WTC11 (cell line): Measurements from ENCODE around the gene VWA3B.

Source experiments
- CREB1 ChIP-seq: sonication (generic); formaldehyde crosslinking; IDR thresholded peaks from 2 replicates; pipeline ENCODE4 v1.8.0; 2023; ENCODE audit warnings: mild to moderate bottlenecking, missing genetic modification reagents
- CREM ChIP-seq: sonication (generic); formaldehyde crosslinking; IDR thresholded peaks from 2 replicates; pipeline ENCODE4 v1.8.1; 2022; ENCODE audit warnings: mild to moderate bottlenecking, missing genetic modification reagents, moderate library complexity
- CTCF ChIP-seq: fragments of 200-600 bp; IDR thresholded peaks from 2 replicates; pipeline ENCODE4 v1.8.0; 2022; ENCODE audit warnings: antibody characterized with exemption
- ELF4 ChIP-seq: sonication (generic); formaldehyde crosslinking; IDR thresholded peaks from 2 replicates; pipeline ENCODE4 v1.8.1; 2022; ENCODE audit warnings: low read depth, mild to moderate bottlenecking, moderate library complexity, missing genetic modification reagents
- IRF2 ChIP-seq: sonication (generic); formaldehyde crosslinking; IDR thresholded peaks from 2 replicates; pipeline ENCODE4 v1.8.0; 2022; ENCODE audit warnings: low read depth, missing genetic modification reagents, borderline replicate concordance
- NFYB ChIP-seq: sonication (generic); formaldehyde crosslinking; conservative IDR thresholded peaks from 2 replicates; pipeline ENCODE4 v1.8.0; 2022; ENCODE audit warnings: low read depth, missing genetic modification reagents
- PRRX2 ChIP-seq: fragments of 250-450 bp; sonication (Bioruptor Pico); IDR thresholded peaks from 2 replicates; pipeline ENCODE4 v1.8.0; 2021; ENCODE audit warnings: mild to moderate bottlenecking
- SMAD4 ChIP-seq: sonication (generic); formaldehyde crosslinking; IDR thresholded peaks from 2 replicates; pipeline ENCODE4 v1.8.0; 2022; ENCODE audit warnings: mild to moderate bottlenecking, missing genetic modification reagents
- TEAD4 ChIP-seq: sonication (generic); formaldehyde crosslinking; IDR thresholded peaks from 2 replicates; pipeline ENCODE4 v1.8.0; 2022; ENCODE audit warnings: mild to moderate bottlenecking, missing genetic modification reagents
- ZBTB21 ChIP-seq: sonication (generic); formaldehyde crosslinking; IDR thresholded peaks from 2 replicates; pipeline ENCODE4 v1.8.1; 2023; ENCODE audit warnings: mild to moderate bottlenecking, missing genetic modification reagents, borderline replicate concordance
- ZNF396 ChIP-seq: fragments of 250-450 bp; sonication (Bioruptor Pico); IDR thresholded peaks from 2 replicates; pipeline ENCODE4 v1.8.0; 2021; ENCODE audit warnings: mild to moderate bottlenecking, moderate library complexity, borderline replicate concordance
- TF ChIP-seq, protein P1 (sequence below): sonication (generic); formaldehyde crosslinking; IDR thresholded peaks from 2 replicates; pipeline ENCODE4 v1.8.1; 2023; ENCODE audit warnings: mild to moderate bottlenecking, missing genetic modification reagents, moderate library complexity
- TF ChIP-seq, protein P2 (sequence below): fragments of 250-450 bp; sonication (Bioruptor Pico); conservative IDR thresholded peaks from 2 replicates; pipeline ENCODE4 v1.9.0; 2021; ENCODE audit warnings: mild to moderate bottlenecking
- TF ChIP-seq, protein P3 (sequence below): fragments of 250-450 bp; sonication (Bioruptor Pico); IDR thresholded peaks from 2 replicates; pipeline ENCODE4 v2.1.2; 2022; ENCODE audit warnings: mild to moderate bottlenecking, moderate library complexity

- TF ChIP-seq CTCF (no peak), IRF2 (CRISPR knock-in tag) (no peak), ZBTB21 (no peak), ELF4 (CRISPR knock-in tag) (no peak), TEAD4 (CRISPR knock-in tag) (no peak), CREB1 (CRISPR knock-in tag) (no peak), PRRX2 (CRISPR knock-in tag) (no peak), SMAD4 (no peak), NFYB (CRISPR knock-in tag) (no peak), CREM (no peak), ZNF396 (CRISPR knock-in tag) (no peak)
- TF ChIP-seq, protein P1, sequence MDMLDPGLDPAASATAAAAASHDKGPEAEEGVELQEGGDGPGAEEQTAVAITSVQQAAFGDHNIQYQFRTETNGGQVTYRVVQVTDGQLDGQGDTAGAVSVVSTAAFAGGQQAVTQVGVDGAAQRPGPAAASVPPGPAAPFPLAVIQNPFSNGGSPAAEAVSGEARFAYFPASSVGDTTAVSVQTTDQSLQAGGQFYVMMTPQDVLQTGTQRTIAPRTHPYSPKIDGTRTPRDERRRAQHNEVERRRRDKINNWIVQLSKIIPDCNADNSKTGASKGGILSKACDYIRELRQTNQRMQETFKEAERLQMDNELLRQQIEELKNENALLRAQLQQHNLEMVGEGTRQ (CRISPR knock-in tag) = no peak
- TF ChIP-seq, protein P2, sequence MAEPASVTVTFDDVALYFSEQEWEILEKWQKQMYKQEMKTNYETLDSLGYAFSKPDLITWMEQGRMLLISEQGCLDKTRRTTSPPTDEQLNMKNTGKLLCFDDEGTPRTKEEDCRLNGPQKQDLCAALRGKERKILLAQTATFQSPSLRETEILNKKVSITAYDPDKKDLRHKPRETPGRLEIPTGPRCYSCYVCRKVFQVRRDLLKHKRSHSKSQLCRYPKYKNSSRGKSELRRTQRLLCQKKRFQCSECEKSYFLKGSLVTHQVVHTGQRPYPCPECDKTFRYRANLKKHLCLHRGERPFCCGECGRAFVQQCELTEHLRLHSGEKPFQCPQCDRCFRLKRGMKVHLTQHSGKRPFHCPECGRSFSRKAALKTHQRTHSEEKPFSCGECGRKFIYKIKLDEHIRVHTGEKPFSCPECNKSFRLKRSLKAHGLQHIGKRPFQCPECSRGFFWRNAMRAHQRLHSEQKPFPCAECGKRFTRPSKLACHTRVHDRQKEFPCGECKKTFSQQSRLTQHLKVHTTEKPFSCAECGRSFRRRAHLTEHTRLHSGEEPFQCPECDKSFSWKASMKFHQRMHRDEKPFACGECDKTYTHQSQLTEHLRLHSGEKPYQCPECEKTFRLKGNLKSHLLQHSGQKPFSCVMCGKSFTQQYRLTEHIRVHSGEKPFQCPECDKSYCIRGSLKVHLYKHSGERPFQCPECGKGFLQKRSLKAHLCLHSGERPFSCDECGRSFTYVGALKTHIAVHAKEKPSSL (CRISPR knock-in tag) = no peak
- TF ChIP-seq, protein P3, sequence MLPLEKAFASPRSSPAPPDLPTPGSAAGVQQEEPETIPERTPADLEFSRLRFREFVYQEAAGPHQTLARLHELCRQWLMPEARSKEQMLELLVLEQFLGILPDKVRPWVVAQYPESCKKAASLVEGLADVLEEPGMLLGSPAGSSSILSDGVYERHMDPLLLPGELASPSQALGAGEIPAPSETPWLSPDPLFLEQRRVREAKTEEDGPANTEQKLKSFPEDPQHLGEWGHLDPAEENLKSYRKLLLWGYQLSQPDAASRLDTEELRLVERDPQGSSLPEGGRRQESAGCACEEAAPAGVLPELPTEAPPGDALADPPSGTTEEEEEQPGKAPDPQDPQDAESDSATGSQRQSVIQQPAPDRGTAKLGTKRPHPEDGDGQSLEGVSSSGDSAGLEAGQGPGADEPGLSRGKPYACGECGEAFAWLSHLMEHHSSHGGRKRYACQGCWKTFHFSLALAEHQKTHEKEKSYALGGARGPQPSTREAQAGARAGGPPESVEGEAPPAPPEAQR (CRISPR knock-in tag) = no peak
These were observed 74.2 kb downstream of the VWA3B start for GRCh38 chr2:98161186-98161585.
